ENCODE measurements around the gene NHS.

DNA sequence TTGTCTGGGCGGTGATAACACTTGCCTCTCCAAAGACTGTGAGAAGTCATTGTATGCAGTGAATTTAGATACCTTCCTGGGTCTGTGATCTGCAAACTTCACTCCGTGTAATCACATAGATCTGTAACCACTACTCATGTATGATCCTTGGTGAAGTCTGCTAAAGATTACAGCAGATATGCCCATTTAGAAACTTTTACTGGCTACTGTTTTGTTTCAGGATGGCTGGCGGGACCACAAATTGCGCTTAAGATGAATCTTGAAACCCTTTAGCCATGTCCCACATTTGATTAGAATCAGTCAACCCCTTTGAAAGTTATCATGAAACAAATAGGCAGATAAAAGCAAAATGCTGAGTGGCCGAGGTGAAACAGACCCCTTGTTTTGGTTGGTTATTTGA lies 235.8 kb downstream of the NHS start:
- TF ChIP-seq POLR2A (IDR thresholded peaks at IDR 0.05) (no peak), CTCF (IDR thresholded peaks at IDR 0.05) (no peak)
